ENCODE measurements around the gene CTSZ. TPM values are rescaled to one million over a fixed set of nuclear protein-coding genes. Genes with fewer than 3 reads are reported as not detected.

CTSZ gene
- total RNA-seq, 4 donors from 2014 or later, result 22.3 to 89.7 (median 57.2) TPM

DNA sequence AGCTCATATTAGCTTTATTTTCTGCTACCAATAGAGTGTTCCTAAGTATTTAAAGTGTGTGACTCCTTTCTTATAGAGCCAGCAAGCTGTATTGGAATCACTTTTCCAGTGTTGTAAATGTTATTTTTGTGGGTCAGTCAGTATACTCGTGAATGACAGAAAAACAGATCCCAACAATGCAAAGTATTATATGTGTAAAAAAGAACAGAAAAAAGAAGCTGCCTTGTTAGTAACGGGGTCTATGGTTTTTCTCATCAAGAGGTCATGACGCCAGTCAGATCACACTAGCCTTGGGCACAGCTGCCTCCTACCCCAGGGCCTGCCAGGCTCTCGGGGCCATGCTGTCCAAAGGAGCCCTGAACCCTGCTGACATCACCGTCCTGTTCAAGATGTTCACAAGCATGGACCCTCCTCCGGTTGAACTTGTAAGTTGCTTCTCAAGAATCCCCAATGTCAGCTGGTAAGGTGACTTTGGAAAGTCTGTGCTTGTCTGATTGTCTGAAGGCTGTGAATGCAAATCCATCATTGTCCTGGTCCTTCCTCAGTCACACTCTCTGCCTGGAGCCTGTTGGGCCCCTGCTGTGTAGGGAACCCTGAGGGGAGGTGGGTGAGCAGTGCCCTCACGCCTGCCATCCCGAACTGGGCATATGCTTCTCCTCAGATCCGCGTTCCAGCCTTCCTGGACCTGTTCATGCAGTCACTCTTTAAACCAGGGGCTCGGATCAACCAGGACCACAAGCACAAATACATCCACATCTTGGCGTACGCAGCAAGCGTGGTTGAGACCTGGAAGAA, 16.2 kb downstream of the CTSZ start:
- 89 to 92% methylated on average over 12 to 14 of the region's 14 CpGs for WGBS, 2 donors
- intact Hi-C loops (cut with DNase I), result no loop called here
- H3K4me3 ChIP-seq, result no peak overlapping the region
- no peak for DNase-seq
- peaks cover 31 to 100% (median 46%) of the 10 kb centered on the region in 3 donors for H3K36me3 ChIP-seq
- no peaks in the 10 kb centered on the region for H3K9me3 ChIP-seq
- peaks cover 0 to under 1% (median 0%) of the 10 kb centered on the region in 3 donors for H3K4me1 ChIP-seq
- H3K27me3 ChIP-seq, result no peaks in the 10 kb centered on the region
- H3K27ac ChIP-seq, result no peak overlapping the region
- TF ChIP-seq POLR2A (IDR thresholded peaks at IDR 0.05), result no peak
- TF ChIP-seq, protein P1, sequence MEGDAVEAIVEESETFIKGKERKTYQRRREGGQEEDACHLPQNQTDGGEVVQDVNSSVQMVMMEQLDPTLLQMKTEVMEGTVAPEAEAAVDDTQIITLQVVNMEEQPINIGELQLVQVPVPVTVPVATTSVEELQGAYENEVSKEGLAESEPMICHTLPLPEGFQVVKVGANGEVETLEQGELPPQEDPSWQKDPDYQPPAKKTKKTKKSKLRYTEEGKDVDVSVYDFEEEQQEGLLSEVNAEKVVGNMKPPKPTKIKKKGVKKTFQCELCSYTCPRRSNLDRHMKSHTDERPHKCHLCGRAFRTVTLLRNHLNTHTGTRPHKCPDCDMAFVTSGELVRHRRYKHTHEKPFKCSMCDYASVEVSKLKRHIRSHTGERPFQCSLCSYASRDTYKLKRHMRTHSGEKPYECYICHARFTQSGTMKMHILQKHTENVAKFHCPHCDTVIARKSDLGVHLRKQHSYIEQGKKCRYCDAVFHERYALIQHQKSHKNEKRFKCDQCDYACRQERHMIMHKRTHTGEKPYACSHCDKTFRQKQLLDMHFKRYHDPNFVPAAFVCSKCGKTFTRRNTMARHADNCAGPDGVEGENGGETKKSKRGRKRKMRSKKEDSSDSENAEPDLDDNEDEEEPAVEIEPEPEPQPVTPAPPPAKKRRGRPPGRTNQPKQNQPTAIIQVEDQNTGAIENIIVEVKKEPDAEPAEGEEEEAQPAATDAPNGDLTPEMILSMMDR (IDR thresholded peaks at IDR 0.05), result no peak

DNA sequence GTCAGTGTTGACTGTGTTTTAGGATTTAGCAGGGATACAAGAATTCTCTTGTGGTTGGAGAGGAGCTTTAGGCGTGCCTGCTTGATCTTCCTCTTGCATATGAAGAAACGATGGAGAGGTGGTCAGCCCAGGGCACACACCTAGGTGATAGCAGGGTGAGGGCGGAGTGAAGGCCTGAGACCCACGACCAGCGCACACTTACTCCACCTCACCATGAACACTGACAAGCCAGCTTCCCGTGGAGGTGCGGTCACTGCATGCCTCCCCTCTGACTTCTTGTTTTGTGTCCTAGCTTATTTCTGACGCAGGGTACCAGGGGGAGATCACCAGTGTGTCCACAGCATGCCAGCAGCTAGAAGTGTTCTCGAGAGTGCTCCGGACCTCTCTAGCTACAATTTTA, 17.9 kb downstream of the CTSZ start:
- WGBS, 2 donors, result 91 to 100% methylated on average over 4 to 10 of the region's 10 CpGs
- no peak for DNase-seq
- Histone ChIP-seq H3K27me3 (no peaks in the 10 kb centered on the region), H3K36me3 (peaks cover 27 to 88% (median 39%) of the 10 kb centered on the region in 3 donors), H3K4me1 (peaks cover 0 to 17% (median 4%) of the 10 kb centered on the region in 3 donors), H3K4me3 (no peak overlapping the region), H3K9me3 (no peaks in the 10 kb centered on the region), H3K27ac (no peak overlapping the region)
- intact Hi-C loops (cut with DNase I), result no loop called here
- TF ChIP-seq, protein P1 (IDR thresholded peaks at IDR 0.05), result no peak
- no peak for TF ChIP-seq POLR2A (IDR thresholded peaks at IDR 0.05)

DNA sequence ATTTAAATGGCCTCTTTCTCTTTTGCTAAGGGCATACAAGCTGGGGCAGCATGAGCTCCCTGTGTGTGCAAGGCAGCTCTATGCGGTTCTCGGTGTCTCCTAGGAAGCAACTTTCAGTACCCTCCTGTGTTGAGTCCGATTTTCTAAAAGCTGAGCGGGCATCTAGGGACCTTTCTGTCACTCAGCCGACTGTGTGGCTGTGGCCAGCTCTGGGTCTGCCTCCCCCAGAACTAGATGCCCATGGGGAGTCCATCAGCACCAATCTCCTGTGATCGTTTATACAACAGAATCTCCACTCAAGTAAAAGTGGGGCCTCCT, 18.5 kb downstream of the CTSZ start:
- H3K36me3 ChIP-seq, result peaks cover 21 to 81% (median 39%) of the 10 kb centered on the region in 3 donors
- no peak overlapping the region for H3K4me3 ChIP-seq
- peaks cover 7 to 24% (median 11%) of the 10 kb centered on the region in 3 donors for H3K4me1 ChIP-seq
- intact Hi-C loops (cut with DNase I), result no loop called here
- no peak for DNase-seq
- no peaks in the 10 kb centered on the region for H3K9me3 ChIP-seq
- WGBS, 2 donors, result 85 to 97% methylated on average over 5 of the region's 6 CpGs
- TF ChIP-seq, protein P1 (IDR thresholded peaks at IDR 0.05), result no peak
- TF ChIP-seq POLR2A (IDR thresholded peaks at IDR 0.05), result no peak
- no peaks in the 10 kb centered on the region for H3K27me3 ChIP-seq
- H3K27ac ChIP-seq, result no peak overlapping the region

DNA sequence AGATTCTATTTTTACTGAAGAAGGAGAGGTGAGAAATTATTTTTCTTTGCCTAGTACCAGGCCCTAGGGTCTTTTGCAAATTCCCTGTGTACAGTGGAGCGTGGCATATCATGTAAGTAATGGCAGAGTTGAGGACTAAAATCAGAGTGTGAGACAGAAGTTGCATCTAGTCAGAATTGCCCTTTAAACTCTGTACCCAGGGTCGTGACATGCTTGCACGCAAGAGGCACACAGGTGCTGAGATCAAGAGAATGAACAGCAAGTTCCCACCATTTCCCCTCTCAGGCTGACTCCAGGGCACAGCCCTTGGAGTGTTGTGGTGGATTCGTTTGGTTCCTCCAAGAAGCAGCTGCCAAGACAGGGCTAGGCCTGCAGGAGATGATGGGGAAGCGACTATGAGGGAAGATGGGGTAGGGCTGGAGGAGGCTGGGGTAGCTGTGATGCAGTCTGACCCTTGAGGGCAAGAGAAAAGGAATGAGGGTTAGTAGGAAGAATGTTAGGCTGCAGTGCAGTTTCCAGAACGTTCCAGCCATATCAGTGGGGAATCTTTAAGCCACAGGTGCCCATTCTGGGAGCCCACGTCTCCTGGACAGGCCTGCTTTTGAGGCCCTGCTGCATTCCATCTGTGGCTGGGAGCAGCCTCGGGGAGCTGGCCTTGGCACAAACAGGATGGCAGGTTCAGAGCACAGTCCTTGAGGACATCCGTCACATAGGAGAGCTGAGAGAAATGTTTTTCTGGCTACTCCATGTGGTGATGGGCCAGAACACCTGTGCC, 19.1 kb downstream of the CTSZ start:
- Histone ChIP-seq H3K36me3 (peaks cover 18 to 75% (median 39%) of the 10 kb centered on the region in 3 donors), H3K27me3 (no peaks in the 10 kb centered on the region), H3K27ac (no peak overlapping the region), H3K4me3 (no peak overlapping the region), H3K4me1 (peaks cover 9 to 29% (median 11%) of the 10 kb centered on the region in 3 donors), H3K9me3 (no peaks in the 10 kb centered on the region)
- DNase-seq, result no peak
- TF ChIP-seq, protein P1 (IDR thresholded peaks at IDR 0.05), result no peak
- no peak for TF ChIP-seq POLR2A (IDR thresholded peaks at IDR 0.05)
- 80 to 90% methylated on average over 8 to 9 of the region's 9 CpGs for WGBS, 2 donors
- intact Hi-C loops (cut with DNase I), result no loop called here

DNA sequence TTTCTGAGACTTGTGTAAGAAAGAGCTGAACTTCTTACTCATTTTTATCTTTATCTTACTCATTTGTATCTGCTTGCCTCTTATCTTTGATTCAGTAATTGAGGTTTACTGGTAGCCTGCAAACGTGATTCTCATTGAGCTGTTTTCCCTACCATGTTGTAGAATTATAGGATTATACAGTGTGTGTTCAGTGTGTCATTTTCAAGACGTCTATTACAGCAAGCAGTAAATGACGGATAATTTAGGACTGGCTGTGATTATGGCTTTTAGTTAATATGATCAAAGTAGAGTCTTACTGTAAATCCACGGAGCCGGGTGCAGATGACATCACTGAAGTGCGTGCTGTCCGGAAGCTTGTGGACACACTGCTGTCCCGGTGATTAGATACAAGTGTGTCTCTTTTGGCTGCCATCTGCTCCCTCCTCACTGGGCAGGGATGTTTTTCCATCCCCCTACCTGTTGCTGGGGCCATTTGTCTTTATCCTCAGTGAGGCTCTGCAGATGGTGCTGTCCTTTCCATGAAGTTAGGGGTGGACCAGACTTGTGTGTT, 20.0 kb downstream of the CTSZ start:
- TF ChIP-seq POLR2A (IDR thresholded peaks at IDR 0.05), result no peak
- TF ChIP-seq, protein P1 (IDR thresholded peaks at IDR 0.05), result no peak
- Histone ChIP-seq H3K27me3 (no peaks in the 10 kb centered on the region), H3K36me3 (peaks cover 18 to 66% (median 34%) of the 10 kb centered on the region in 3 donors), H3K4me3 (no peak overlapping the region), H3K27ac (no peak overlapping the region), H3K4me1 (peaks cover 19 to 39% (median 19%) of the 10 kb centered on the region in 3 donors), H3K9me3 (no peaks in the 10 kb centered on the region)
- no peak for DNase-seq
- 79 to 87% methylated on average over 8 of the region's 8 CpGs for WGBS, 2 donors
- intact Hi-C loops (cut with DNase I), result no loop called here
